Spleen (tissue), 11 donors: ENCODE measurements around the gene RFX8. TPM values are rescaled to one million over a fixed set of nuclear protein-coding genes. Genes with fewer than 3 reads are reported as not detected.

Experiments
- DNase-seq: peaks from one replicate; pipeline ENCODE4 v3.0.0-alpha.2; 2020
- H3K27ac ChIP-seq, 8 donors: fragments of 200-600 bp; sonication (generic) in 7 of 8; 1 replicate in 4 of 8; 2 replicates in 4 of 8; pipeline versions ENCODE4 v1.5.0 to v1.8.0; 2016 to 2021; ENCODE audit warnings: inconsistent platforms in 4 of 8, mild to moderate bottlenecking in 4 of 8, moderate library complexity in 1 of 8
- H3K27me3 ChIP-seq, 7 donors: fragments of 200-600 bp; sonication (generic) in 6 of 7; replicated peaks in 1 of 7; 1 replicate in 4 of 7; 2 replicates in 3 of 7; pipeline versions ENCODE4 v1.5.0 to v1.8.0; 2016 to 2021; ENCODE audit warnings: inconsistent platforms in 3 of 7, mild to moderate bottlenecking in 1 of 7
- H3K36me3 ChIP-seq, 6 donors: fragments of 200-600 bp; sonication (generic) in 5 of 6; 1 replicate in 4 of 6; 2 replicates in 2 of 6; pipeline versions ENCODE4 v1.5.0 to v1.8.0; 2016 to 2021; ENCODE audit warnings: inconsistent platforms in 2 of 6
- H3K4me1 ChIP-seq, 6 donors: fragments of 200-600 bp; sonication (generic) in 5 of 6; 1 replicate in 3 of 6; 2 replicates in 3 of 6; pipeline versions ENCODE4 v1.5.0 to v1.8.0; 2016 to 2021; ENCODE audit warnings: inconsistent platforms in 3 of 6
- H3K4me3 ChIP-seq, 8 donors: fragments of 200-600 bp; sonication (generic) in 7 of 8; 1 replicate in 4 of 8; 2 replicates in 4 of 8; pipeline versions ENCODE4 v1.5.0 to v1.8.0; 2016 to 2021; ENCODE audit warnings: inconsistent platforms in 4 of 8, mild to moderate bottlenecking in 4 of 8, moderate library complexity in 2 of 8
- H3K9me3 ChIP-seq, 8 donors: fragments of 200-600 bp; sonication (generic) in 7 of 8; 1 replicate in 4 of 8; 2 replicates in 4 of 8; pipeline versions ENCODE4 v1.5.0 to v1.8.0; 2016 to 2021; ENCODE audit warnings: inconsistent platforms in 4 of 8
- POLR2A ChIP-seq, 3 donors: fragments of 450-650 bp; IDR thresholded peaks; one replicate each; pipeline ENCODE4 v1.5.1; 2017; ENCODE audit warnings: antibody characterized with exemption in 3 of 3, mild to moderate bottlenecking in 1 of 3
- POLR2AphosphoS5 ChIP-seq, 3 donors: sonication (generic); formaldehyde crosslinking; IDR thresholded peaks; one replicate each; pipeline ENCODE4 v1.5.1; 2017; ENCODE audit warnings: antibody characterized with exemption in 3 of 3
- WGBS, 5 donors: extraction: QIAGEN DNeasy Blood & Tissue Kit in 3 of 5; methylation state at CpG; one replicate each; pipeline versions ENCODE4 v1.1.5 to v1.1.7; 2013 to 2018; 5-methylcytosine and 5-hydroxymethylcytosine counted together
- intact Hi-C: fragments of 100-400 bp; cut with DNase I; formaldehyde crosslinking; loops from one replicate; pipeline ENCODE4 v1.15.0; 2023; ENCODE audit warnings: low total_unique reads
- polyA plus RNA-seq, 3 donors: library from polyadenylated mRNA; stranded (reverse); fragments of 200-250 nt; gene quantifications; one replicate each; pipeline ENCODE4 v1.2.1, GENCODE V29; 2013
- total RNA-seq, 7 donors: library from RNA; depleted of rRNA in 3 of 7; stranded (reverse); fragments of >200 nt in 3 of 7; fragmentation: NEBNext Ultra II Directional in 4 of 7; extraction: Animal tissue kit (Norgen Biotek cat#: 25700) in 4 of 7; gene quantifications; one replicate each; pipeline versions ENCODE4 v1.1.0 to v1.2.1, GENCODE V29; 2016 to 2021
- TF ChIP-seq, protein P1 (sequence below), 11 experiments: fragments of 200-600 bp in 7 of 11; fragments of 450-650 bp in 4 of 11; sonication (generic) in 4 of 11; IDR thresholded peaks in 8 of 11; conservative IDR thresholded peaks in 3 of 11; 1 replicate in 7 of 11; 2 replicates in 4 of 11; pipeline versions ENCODE4 v1.4.0 to v1.8.0; 2016 to 2021; ENCODE audit warnings: antibody characterized with exemption in 11 of 11, inconsistent platforms in 4 of 11, mild to moderate bottlenecking in 1 of 11
- donor health status: healthy with polysubstance abuse.
- donor health status: DM: no; HTN: no; CAD: no; lungs with moderate emphysema.
- donor health status: DM: no; HTN: no; CAD: no.
- donor health status: Bipolar disorder and iron deficiency.
- donor health status: healthy.
- donor health status: DM: no; HTN: no; CAD: no.
- donor health status: DM: yes; HTN: yes; CAD: no.

RFX8 gene
- total and polyA plus RNA-seq, 10 donors, result 0.12 to 0.29 (median 0.13) TPM; not detected in 5

DNA sequence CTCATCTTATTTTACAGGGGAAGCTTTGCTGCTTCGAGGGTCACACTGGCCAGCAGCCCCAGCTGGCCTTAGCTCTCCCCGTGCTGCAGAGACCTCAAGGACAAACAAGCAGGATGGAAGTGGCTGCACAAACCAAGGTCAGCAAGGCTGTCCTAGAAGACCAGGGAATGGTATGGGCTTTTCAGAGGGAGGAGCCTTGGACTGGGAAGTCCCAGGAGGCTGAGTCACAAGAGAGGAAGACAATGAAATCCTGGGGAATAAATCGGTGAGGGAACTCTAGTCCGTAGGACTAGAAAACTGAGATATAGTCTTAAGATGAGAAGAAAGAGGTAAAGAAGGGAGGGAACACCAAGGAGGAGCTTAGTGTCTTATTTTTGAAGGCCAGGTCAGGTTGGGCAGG lies 103.3 kb downstream of the RFX8 start:
- peaks cover 0 to 5% (median 0%) of the 10 kb centered on the region in 6 donors for H3K4me1 ChIP-seq
- DNase-seq, result no peak
- no peak overlapping the region for H3K4me3 ChIP-seq
- H3K36me3 ChIP-seq, result no peaks in the 10 kb centered on the region
- whole genome bisulfite sequencing, 5 donors, result 57 to 74% (median 62%) methylated on average over 3 to 4 of the region's 4 CpGs
- intact Hi-C loops, result no loop called here
- no peaks in the 10 kb centered on the region for H3K27me3 ChIP-seq
- TF ChIP-seq POLR2A (IDR thresholded peaks at IDR 0.05) (no peak), POLR2AphosphoS5 (IDR thresholded peaks at IDR 0.05) (peak in 1 of 3 donors; percentile 35)
- TF ChIP-seq, protein P1, sequence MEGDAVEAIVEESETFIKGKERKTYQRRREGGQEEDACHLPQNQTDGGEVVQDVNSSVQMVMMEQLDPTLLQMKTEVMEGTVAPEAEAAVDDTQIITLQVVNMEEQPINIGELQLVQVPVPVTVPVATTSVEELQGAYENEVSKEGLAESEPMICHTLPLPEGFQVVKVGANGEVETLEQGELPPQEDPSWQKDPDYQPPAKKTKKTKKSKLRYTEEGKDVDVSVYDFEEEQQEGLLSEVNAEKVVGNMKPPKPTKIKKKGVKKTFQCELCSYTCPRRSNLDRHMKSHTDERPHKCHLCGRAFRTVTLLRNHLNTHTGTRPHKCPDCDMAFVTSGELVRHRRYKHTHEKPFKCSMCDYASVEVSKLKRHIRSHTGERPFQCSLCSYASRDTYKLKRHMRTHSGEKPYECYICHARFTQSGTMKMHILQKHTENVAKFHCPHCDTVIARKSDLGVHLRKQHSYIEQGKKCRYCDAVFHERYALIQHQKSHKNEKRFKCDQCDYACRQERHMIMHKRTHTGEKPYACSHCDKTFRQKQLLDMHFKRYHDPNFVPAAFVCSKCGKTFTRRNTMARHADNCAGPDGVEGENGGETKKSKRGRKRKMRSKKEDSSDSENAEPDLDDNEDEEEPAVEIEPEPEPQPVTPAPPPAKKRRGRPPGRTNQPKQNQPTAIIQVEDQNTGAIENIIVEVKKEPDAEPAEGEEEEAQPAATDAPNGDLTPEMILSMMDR (IDR thresholded peaks at IDR 0.05 in 8 of 11, conservative IDR thresholded peaks at IDR 0.05 in 3 of 11), result no peak
- peaks cover 0 to 10% (median 6%) of the 10 kb centered on the region in 8 donors for H3K9me3 ChIP-seq
- H3K27ac ChIP-seq, result peak overlapping the region in 4 of 8 donors; percentile 7 to 43 (median 26)

DNA sequence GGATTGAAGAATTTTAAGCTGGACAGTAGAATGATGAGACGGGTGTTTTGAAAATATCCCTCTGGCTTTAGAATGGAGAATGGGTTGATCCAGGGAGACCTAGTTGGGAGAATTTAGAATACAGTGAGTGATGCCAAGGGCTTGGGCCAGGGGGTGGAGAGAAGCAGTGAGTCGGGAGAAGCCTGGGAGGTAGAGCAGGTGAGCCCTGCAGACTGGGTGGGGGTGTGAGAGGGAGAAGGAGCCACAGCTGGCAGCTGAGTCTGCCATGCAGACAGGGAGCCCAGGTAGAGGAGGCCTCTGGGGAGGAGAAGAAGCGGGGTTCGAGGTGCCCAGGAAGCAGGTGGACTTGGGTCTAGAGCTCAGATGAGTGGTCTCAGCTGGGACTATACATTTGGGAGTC lies 105.8 kb downstream of the RFX8 start:
- Histone ChIP-seq H3K4me3 (no peak overlapping the region), H3K36me3 (no peaks in the 10 kb centered on the region), H3K9me3 (peaks cover 0 to 10% (median 6%) of the 10 kb centered on the region in 8 donors), H3K27ac (no peak overlapping the region), H3K27me3 (no peaks in the 10 kb centered on the region), H3K4me1 (peaks cover 0 to 5% (median 0%) of the 10 kb centered on the region in 6 donors)
- TF ChIP-seq POLR2A (IDR thresholded peaks at IDR 0.05), result no peak
- TF ChIP-seq, protein P1 (IDR thresholded peaks at IDR 0.05 in 8 of 11, conservative IDR thresholded peaks at IDR 0.05 in 3 of 11), result no peak
- TF ChIP-seq POLR2AphosphoS5 (IDR thresholded peaks at IDR 0.05), result no peak
- intact Hi-C loops, result no loop called here
- 85 to 96% (median 89%) methylated on average over 4 of the region's 4 CpGs for WGBS, 5 donors
- DNase-seq, result no peak

DNA sequence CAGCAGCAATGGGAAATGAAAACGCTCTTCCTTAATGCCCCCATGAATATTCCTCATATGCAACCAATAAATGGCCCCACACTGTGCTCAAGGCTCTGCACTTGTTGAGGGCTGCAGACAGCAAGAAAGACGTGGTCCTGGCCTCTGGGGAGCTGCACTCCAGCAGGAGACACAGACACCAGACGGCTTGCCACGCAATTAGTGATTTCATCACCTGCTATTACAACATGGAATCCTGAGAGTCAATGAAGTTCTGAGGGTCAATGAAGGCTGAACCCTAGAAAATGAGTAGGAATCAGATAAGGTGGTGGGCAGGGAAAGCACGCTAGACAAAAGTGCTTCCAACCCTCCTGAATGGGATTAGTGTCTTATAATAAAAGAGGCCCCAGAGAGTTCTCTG lies 106.5 kb downstream of the RFX8 start:
- Histone ChIP-seq H3K9me3 (peaks cover 0 to 9% (median 6%) of the 10 kb centered on the region in 8 donors), H3K4me1 (peaks cover 0 to 5% (median 0%) of the 10 kb centered on the region in 6 donors), H3K4me3 (no peak overlapping the region), H3K36me3 (no peaks in the 10 kb centered on the region), H3K27me3 (no peaks in the 10 kb centered on the region), H3K27ac (no peak overlapping the region)
- no peak for DNase-seq
- WGBS, 5 donors, result 53 to 83% (median 73%) methylated on average over 5 of the region's 5 CpGs
- intact Hi-C loops, result no loop called here
- TF ChIP-seq POLR2A (IDR thresholded peaks at IDR 0.05) (no peak), POLR2AphosphoS5 (IDR thresholded peaks at IDR 0.05) (no peak)
- TF ChIP-seq, protein P1 (IDR thresholded peaks at IDR 0.05 in 8 of 11, conservative IDR thresholded peaks at IDR 0.05 in 3 of 11), result no peak

DNA sequence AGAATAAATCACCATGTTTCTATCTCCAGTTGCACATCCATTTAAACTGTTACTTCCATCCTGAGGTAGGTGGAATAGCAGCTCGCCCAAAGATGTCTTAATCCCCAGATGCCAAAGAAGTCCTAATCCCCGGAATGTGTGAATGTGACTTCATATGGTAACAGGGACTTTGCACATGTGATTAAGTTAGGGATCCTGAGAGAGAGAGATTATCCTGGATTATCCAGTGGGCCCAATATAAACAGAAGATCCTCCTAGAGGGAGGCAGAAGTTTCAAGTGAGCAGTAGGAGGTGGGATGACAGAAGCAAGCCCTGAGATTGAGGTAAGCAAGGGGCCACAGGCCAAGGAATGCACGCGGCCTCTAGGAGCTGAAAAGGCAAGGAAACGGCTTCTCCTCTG lies 107.4 kb downstream of the RFX8 start:
- H3K9me3 ChIP-seq, result peaks cover 0 to 1% (median 0%) of the 10 kb centered on the region in 8 donors
- peaks cover 0 to 5% (median 0%) of the 10 kb centered on the region in 6 donors for H3K4me1 ChIP-seq
- WGBS, 5 donors, result 79 to 98% (median 91%) methylated on average over 5 of the region's 5 CpGs
- no peak for DNase-seq
- H3K36me3 ChIP-seq, result no peaks in the 10 kb centered on the region
- H3K27me3 ChIP-seq, result no peaks in the 10 kb centered on the region
- H3K4me3 ChIP-seq, result no peak overlapping the region
- no peak overlapping the region for H3K27ac ChIP-seq
- TF ChIP-seq, protein P1 (IDR thresholded peaks at IDR 0.05 in 8 of 11, conservative IDR thresholded peaks at IDR 0.05 in 3 of 11), result no peak
- TF ChIP-seq POLR2A (IDR thresholded peaks at IDR 0.05), result no peak
- TF ChIP-seq POLR2AphosphoS5 (IDR thresholded peaks at IDR 0.05), result no peak
- intact Hi-C loops, result no loop called here
